Measurements from ENCODE around the gene TNFRSF12A. TPM values are rescaled to one million over a fixed set of nuclear protein-coding genes. Genes with fewer than 3 reads are reported as not detected.

TNFRSF12A gene
- total and polyA plus RNA-seq, 2 of the 13 experiments (the other 11 are each of a cell fraction or from before 2014, with no cell fraction given), result 61.9 to 66.0 TPM

DNA sequence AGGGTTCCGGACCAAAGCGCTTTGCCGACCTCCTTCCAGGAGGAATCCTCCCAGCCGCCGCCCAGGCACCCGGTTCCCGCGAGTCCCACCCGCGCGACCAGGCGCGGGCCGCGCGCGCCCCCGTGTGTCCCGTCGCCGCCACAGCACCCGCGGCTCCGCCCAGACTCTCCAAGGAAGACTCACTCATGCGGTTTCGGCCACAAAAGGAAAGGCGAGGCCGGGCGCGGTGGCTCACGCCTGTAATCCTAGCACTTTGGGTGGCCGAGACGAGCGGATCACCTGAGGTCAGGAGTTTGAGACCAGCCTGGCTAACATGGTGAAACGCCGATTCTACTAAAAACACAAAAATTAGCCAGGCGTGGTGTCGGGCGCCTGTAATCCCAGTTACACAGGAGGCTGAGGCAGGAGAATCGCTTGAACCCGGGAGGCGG, 36.4 kb upstream of the TNFRSF12A start (continued):
- TF ChIP-seq TRIM24 (CRISPR knock-in tag; IDR thresholded peaks at IDR 0.05), result no peak
- no peak for TF ChIP-seq NONO (IDR thresholded peaks at IDR 0.05)
- TF ChIP-seq NONO (CRISPR knock-in tag; conservative IDR thresholded peaks at IDR 0.05), result no peak
- TF ChIP-seq NFE2L2 (IDR thresholded peaks at IDR 0.05; ENCODE audit: low read length), result no peak
- no peak for TF ChIP-seq ZNF3 (CRISPR knock-in tag; IDR thresholded peaks at IDR 0.05)
- TF ChIP-seq, protein P1, sequence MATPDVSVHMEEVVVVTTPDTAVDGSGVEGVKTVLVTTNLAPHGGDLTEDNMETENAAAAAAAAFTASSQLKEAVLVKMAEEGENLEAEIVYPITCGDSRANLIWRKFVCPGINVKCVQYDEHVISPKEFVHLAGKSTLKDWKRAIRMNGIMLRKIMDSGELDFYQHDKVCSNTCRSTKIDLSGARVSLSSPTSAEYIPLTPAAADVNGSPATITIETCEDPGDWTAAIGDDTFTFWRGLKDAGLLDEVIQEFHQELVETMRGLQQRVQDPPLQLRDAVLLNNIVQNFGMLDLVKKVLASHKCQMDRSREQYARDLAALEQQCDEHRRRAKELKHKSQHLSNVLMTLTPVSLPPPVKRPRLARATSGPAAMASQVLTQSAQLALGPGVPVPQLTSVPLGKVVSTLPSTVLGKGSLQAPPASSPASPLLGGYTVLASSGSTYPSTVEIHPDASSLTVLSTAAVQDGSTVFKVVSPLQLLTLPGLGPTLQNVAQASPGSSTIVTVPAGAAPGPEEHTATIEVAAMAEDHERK (CRISPR knock-in tag; IDR thresholded peaks at IDR 0.05; ENCODE audit: low read depth), result no peak
- TF ChIP-seq, protein P2, sequence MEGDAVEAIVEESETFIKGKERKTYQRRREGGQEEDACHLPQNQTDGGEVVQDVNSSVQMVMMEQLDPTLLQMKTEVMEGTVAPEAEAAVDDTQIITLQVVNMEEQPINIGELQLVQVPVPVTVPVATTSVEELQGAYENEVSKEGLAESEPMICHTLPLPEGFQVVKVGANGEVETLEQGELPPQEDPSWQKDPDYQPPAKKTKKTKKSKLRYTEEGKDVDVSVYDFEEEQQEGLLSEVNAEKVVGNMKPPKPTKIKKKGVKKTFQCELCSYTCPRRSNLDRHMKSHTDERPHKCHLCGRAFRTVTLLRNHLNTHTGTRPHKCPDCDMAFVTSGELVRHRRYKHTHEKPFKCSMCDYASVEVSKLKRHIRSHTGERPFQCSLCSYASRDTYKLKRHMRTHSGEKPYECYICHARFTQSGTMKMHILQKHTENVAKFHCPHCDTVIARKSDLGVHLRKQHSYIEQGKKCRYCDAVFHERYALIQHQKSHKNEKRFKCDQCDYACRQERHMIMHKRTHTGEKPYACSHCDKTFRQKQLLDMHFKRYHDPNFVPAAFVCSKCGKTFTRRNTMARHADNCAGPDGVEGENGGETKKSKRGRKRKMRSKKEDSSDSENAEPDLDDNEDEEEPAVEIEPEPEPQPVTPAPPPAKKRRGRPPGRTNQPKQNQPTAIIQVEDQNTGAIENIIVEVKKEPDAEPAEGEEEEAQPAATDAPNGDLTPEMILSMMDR (CRISPR knock-in tag; IDR thresholded peaks at IDR 0.05), result peak; percentile 81
- no peak for TF ChIP-seq PAWR (CRISPR knock-in tag; IDR thresholded peaks at IDR 0.05; ENCODE audit: borderline replicate concordance)
- no peak for TF ChIP-seq ZNF235 (CRISPR knock-in tag; IDR thresholded peaks at IDR 0.05; ENCODE audit: borderline replicate concordance)
- TF ChIP-seq, protein P3, sequence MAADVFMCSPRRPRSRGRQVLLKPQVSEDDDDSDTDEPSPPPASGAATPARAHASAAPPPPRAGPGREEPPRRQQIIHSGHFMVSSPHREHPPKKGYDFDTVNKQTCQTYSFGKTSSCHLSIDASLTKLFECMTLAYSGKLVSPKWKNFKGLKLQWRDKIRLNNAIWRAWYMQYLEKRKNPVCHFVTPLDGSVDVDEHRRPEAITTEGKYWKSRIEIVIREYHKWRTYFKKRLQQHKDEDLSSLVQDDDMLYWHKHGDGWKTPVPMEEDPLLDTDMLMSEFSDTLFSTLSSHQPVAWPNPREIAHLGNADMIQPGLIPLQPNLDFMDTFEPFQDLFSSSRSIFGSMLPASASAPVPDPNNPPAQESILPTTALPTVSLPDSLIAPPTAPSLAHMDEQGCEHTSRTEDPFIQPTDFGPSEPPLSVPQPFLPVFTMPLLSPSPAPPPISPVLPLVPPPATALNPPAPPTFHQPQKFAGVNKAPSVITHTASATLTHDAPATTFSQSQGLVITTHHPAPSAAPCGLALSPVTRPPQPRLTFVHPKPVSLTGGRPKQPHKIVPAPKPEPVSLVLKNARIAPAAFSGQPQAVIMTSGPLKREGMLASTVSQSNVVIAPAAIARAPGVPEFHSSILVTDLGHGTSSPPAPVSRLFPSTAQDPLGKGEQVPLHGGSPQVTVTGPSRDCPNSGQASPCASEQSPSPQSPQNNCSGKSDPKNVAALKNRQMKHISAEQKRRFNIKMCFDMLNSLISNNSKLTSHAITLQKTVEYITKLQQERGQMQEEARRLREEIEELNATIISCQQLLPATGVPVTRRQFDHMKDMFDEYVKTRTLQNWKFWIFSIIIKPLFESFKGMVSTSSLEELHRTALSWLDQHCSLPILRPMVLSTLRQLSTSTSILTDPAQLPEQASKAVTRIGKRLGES (CRISPR knock-in tag; IDR thresholded peaks at IDR 0.05; ENCODE audit: borderline replicate concordance), result no peak
- TF ChIP-seq CSRNP1 (CRISPR knock-in tag; IDR thresholded peaks at IDR 0.05), result 0 out of 2 replicates have a peak, but pooled peaks have one; percentile 41
- TF ChIP-seq KLF15 (CRISPR knock-in tag; IDR thresholded peaks at IDR 0.05; ENCODE audit: borderline replicate concordance), result no peak
- TF ChIP-seq GATA4 (IDR thresholded peaks at IDR 0.05; ENCODE audit: borderline replicate concordance, low read depth), result no peak
- TF ChIP-seq HOXA7 (CRISPR knock-in tag; IDR thresholded peaks at IDR 0.05), result no peak
- no peak for TF ChIP-seq ZNF101 (CRISPR knock-in tag; IDR thresholded peaks at IDR 0.05; ENCODE audit: borderline replicate concordance, low read depth)
- no peak for TF ChIP-seq ZBTB7A (CRISPR knock-in tag; IDR thresholded peaks at IDR 0.05)
- no peak for TF ChIP-seq ZNF577 (CRISPR knock-in tag; IDR thresholded peaks at IDR 0.05; ENCODE audit: borderline replicate concordance, low read depth)
- TF ChIP-seq ZNF317 (CRISPR knock-in tag; IDR thresholded peaks at IDR 0.05), result no peak
- TF ChIP-seq ZNF260 (CRISPR knock-in tag; IDR thresholded peaks at IDR 0.05; ENCODE audit: borderline replicate concordance, low read depth), result no peak
- TF ChIP-seq NR2C2 (CRISPR knock-in tag; IDR thresholded peaks at IDR 0.05; ENCODE audit: borderline replicate concordance), result no peak
- TF ChIP-seq MED8 (CRISPR knock-in tag; IDR thresholded peaks at IDR 0.05; ENCODE audit: insufficient replicate concordance), result no peak
- no peak for TF ChIP-seq ZNF607 (CRISPR knock-in tag; IDR thresholded peaks at IDR 0.05; ENCODE audit: borderline replicate concordance)

Data from HepG2 (cell line).